Amygdala (tissue), 56 donors: ENCODE data around the gene LRP8.

ENCODE experiments used
- DNase-seq, 56 donors: peaks; one replicate each; lab custom pipeline; 2025; lab: John Stamatoyannopoulos, UW

The LRP8 gene

GRCh38 chr1:53325326-53326087 lies 2.4 kb downstream of the LRP8 start:
- DNase-seq = no peak

- no peak for DNase-seq
Measured at GRCh38 chr1:53324728-53325297, 3.1 kb downstream of the LRP8 start.

- DNase-seq = no peak
Measured at GRCh38 chr1:53324321-53324720, 3.5 kb downstream of the LRP8 start.

GRCh38 chr1:53323316-53323715 lies 4.6 kb downstream of the LRP8 start:
- DNase-seq = no peak

- no peak for DNase-seq
Measured at GRCh38 chr1:53321776-53322602, 5.9 kb downstream of the LRP8 start.

- DNase-seq = no peak
Measured at GRCh38 chr1:53321366-53321765, 6.5 kb downstream of the LRP8 start.

GRCh38 chr1:53320646-53321045 lies 7.2 kb downstream of the LRP8 start:
- DNase-seq = no peak

- no peak for DNase-seq
Measured at GRCh38 chr1:53319296-53320101, 8.4 kb downstream of the LRP8 start.

- no peak for DNase-seq
Measured at GRCh38 chr1:53317646-53318539, 10.0 kb downstream of the LRP8 start.

GRCh38 chr1:53316766-53317581 lies 10.9 kb downstream of the LRP8 start:
- peak in 1 of 56 donors; percentile 33 for DNase-seq

GRCh38 chr1:53316424-53316765 lies 11.5 kb downstream of the LRP8 start:
- no peak for DNase-seq

- no peak for DNase-seq
Measured at GRCh38 chr1:53315456-53316423, 12.1 kb downstream of the LRP8 start.

- no peak for DNase-seq
Measured at GRCh38 chr1:53315046-53315445, 12.8 kb downstream of the LRP8 start.

- DNase-seq = no peak
Measured at GRCh38 chr1:53314606-53315005, 13.3 kb downstream of the LRP8 start.

- DNase-seq = no peak
Measured at GRCh38 chr1:53314096-53314495, 13.8 kb downstream of the LRP8 start.

- no peak for DNase-seq
Measured at GRCh38 chr1:53313556-53313955, 14.3 kb downstream of the LRP8 start.

GRCh38 chr1:53311702-53312305 lies 16.1 kb downstream of the LRP8 start:
- peak in 1 of 56 donors; percentile 15 for DNase-seq
